ENCODE data around the gene CCDC183.

GRCh38 chr9:136769710-136770191, 26.4 kb upstream of the CCDC183 start:
- TF ChIP-seq CTCF (IDR thresholded peaks at IDR 0.05; ENCODE audit: poor library complexity, severe bottlenecking): no peak
- TF ChIP-seq EP300 (conservative IDR thresholded peaks at IDR 0.05; ENCODE audit: poor library complexity, severe bottlenecking): no peak
- no peak for TF ChIP-seq MXI1 (conservative IDR thresholded peaks at IDR 0.05; ENCODE audit: poor library complexity, severe bottlenecking)
- TF ChIP-seq, protein P1, sequence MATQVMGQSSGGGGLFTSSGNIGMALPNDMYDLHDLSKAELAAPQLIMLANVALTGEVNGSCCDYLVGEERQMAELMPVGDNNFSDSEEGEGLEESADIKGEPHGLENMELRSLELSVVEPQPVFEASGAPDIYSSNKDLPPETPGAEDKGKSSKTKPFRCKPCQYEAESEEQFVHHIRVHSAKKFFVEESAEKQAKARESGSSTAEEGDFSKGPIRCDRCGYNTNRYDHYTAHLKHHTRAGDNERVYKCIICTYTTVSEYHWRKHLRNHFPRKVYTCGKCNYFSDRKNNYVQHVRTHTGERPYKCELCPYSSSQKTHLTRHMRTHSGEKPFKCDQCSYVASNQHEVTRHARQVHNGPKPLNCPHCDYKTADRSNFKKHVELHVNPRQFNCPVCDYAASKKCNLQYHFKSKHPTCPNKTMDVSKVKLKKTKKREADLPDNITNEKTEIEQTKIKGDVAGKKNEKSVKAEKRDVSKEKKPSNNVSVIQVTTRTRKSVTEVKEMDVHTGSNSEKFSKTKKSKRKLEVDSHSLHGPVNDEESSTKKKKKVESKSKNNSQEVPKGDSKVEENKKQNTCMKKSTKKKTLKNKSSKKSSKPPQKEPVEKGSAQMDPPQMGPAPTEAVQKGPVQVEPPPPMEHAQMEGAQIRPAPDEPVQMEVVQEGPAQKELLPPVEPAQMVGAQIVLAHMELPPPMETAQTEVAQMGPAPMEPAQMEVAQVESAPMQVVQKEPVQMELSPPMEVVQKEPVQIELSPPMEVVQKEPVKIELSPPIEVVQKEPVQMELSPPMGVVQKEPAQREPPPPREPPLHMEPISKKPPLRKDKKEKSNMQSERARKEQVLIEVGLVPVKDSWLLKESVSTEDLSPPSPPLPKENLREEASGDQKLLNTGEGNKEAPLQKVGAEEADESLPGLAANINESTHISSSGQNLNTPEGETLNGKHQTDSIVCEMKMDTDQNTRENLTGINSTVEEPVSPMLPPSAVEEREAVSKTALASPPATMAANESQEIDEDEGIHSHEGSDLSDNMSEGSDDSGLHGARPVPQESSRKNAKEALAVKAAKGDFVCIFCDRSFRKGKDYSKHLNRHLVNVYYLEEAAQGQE (IDR thresholded peaks at IDR 0.05; ENCODE audit: borderline replicate concordance): no peak
- no peak for TF ChIP-seq EZH2 (IDR thresholded peaks at IDR 0.05; ENCODE audit: borderline replicate concordance, insufficient read depth, low read length, poor library complexity, severe bottlenecking)
- no peak for TF ChIP-seq POLR2AphosphoS5 (IDR thresholded peaks at IDR 0.05)
- TF ChIP-seq SMC3 (conservative IDR thresholded peaks at IDR 0.05; ENCODE audit: poor library complexity): no peak

All from neural cell (in vitro differentiated cells).